Muscle layer of duodenum (tissue), 2 donors: ENCODE measurements around the gene DENND4A.
"Not testable (repeated sequence)": the region's sequence is repeated elsewhere in the genome, so short reads cannot be mapped to it uniquely, and the experiment has no call there.

Experiments used
- H3K27ac ChIP-seq: one replicate; pipeline ENCODE4 v1.7.0; 2013; ENCODE audit warnings: mild to moderate bottlenecking, low read length
- H3K27me3 ChIP-seq: one replicate; pipeline ENCODE4 v1.7.0; 2013; ENCODE audit warnings: low read depth, mild to moderate bottlenecking, control low read depth, low read length
- H3K36me3 ChIP-seq, 2 donors: one replicate each; pipeline ENCODE4 v1.7.0; 2013; ENCODE audit warnings: low read length in 2 of 2, control low read depth in 1 of 2, mild to moderate bottlenecking in 1 of 2; ENCODE audit not compliant: insufficient read depth in 2 of 2, control insufficient read depth in 1 of 2
- H3K4me1 ChIP-seq, 2 donors: one replicate each; pipeline ENCODE4 v1.7.0; 2013; ENCODE audit warnings: low read length in 2 of 2, mild to moderate bottlenecking in 2 of 2, control low read depth in 1 of 2, moderate library complexity in 1 of 2; ENCODE audit not compliant: insufficient read depth in 2 of 2, control insufficient read depth in 1 of 2
- H3K4me3 ChIP-seq, 2 donors: one replicate each; pipeline ENCODE4 v1.7.0; 2013; ENCODE audit warnings: low read length in 2 of 2, low read depth in 1 of 2, mild to moderate bottlenecking in 1 of 2
- H3K9me3 ChIP-seq, 2 donors: one replicate each; pipeline ENCODE4 v1.7.0; 2013; ENCODE audit warnings: low read length in 2 of 2, control low read depth in 1 of 2, mild to moderate bottlenecking in 1 of 2; ENCODE audit not compliant: control insufficient read depth in 1 of 2
- donor health status: healthy.

Gene DENND4A

GRCh38 chr15:65816441-65816840, 24.3 kb upstream of the DENND4A start:
- Histone ChIP-seq H3K4me1 (no peaks in the 10 kb centered on the region), H3K9me3 (peaks cover 0 to 2% of the 10 kb centered on the region in 2 donors), H3K27ac (no peak overlapping the region), H3K4me3 (no peak overlapping the region), H3K36me3 (no peaks in the 10 kb centered on the region), H3K27me3 (no peaks in the 10 kb centered on the region)

GRCh38 chr15:65816008-65816407, 23.9 kb upstream of the DENND4A start:
- H3K27ac ChIP-seq, H3K4me3 ChIP-seq, H3K36me3 ChIP-seq, H3K27me3 ChIP-seq, H3K9me3 ChIP-seq, H3K4me1 ChIP-seq: not testable (repeated sequence)

GRCh38 chr15:65814271-65814670, 22.2 kb upstream of the DENND4A start:
- not testable (repeated sequence) for H3K27ac ChIP-seq, H3K4me1 ChIP-seq, H3K27me3 ChIP-seq, H3K4me3 ChIP-seq, H3K9me3 ChIP-seq, H3K36me3 ChIP-seq

- H3K9me3 ChIP-seq = peaks cover 0 to 2% of the 10 kb centered on the region in 2 donors
- H3K4me1 ChIP-seq = no peaks in the 10 kb centered on the region
- no peak overlapping the region for H3K4me3 ChIP-seq
- H3K27ac ChIP-seq = no peak overlapping the region
- H3K36me3 ChIP-seq = no peaks in the 10 kb centered on the region
- no peaks in the 10 kb centered on the region for H3K27me3 ChIP-seq
Observed at GRCh38 chr15:65812916-65813315, 20.8 kb upstream of the DENND4A start.

- Histone ChIP-seq H3K27ac (no peak overlapping the region), H3K4me1 (no peaks in the 10 kb centered on the region), H3K9me3 (peaks cover 0 to 2% of the 10 kb centered on the region in 2 donors), H3K36me3 (no peaks in the 10 kb centered on the region), H3K27me3 (no peaks in the 10 kb centered on the region), H3K4me3 (no peak overlapping the region)
Observed at GRCh38 chr15:65812467-65812866, 20.4 kb upstream of the DENND4A start.

GRCh38 chr15:65811835-65812234, 19.7 kb upstream of the DENND4A start:
- H3K27ac ChIP-seq = no peak overlapping the region
- H3K27me3 ChIP-seq = no peaks in the 10 kb centered on the region
- no peaks in the 10 kb centered on the region for H3K36me3 ChIP-seq
- H3K4me1 ChIP-seq = no peaks in the 10 kb centered on the region
- no peak overlapping the region for H3K4me3 ChIP-seq
- H3K9me3 ChIP-seq = peaks cover 0 to 2% of the 10 kb centered on the region in 2 donors

- H3K36me3 ChIP-seq, H3K27ac ChIP-seq, H3K9me3 ChIP-seq, H3K4me1 ChIP-seq, H3K4me3 ChIP-seq, H3K27me3 ChIP-seq: not testable (repeated sequence)
Observed at GRCh38 chr15:65811011-65811733, 19.1 kb upstream of the DENND4A start.

GRCh38 chr15:65806397-65806796, 14.3 kb upstream of the DENND4A start:
- H3K4me1 ChIP-seq = no peaks in the 10 kb centered on the region
- no peak overlapping the region for H3K27ac ChIP-seq
- no peaks in the 10 kb centered on the region for H3K36me3 ChIP-seq
- H3K27me3 ChIP-seq = no peaks in the 10 kb centered on the region
- H3K4me3 ChIP-seq = no peak overlapping the region
- no peaks in the 10 kb centered on the region for H3K9me3 ChIP-seq

- no peak overlapping the region for H3K27ac ChIP-seq
- no peaks in the 10 kb centered on the region for H3K4me1 ChIP-seq
- H3K9me3 ChIP-seq = no peaks in the 10 kb centered on the region
- no peaks in the 10 kb centered on the region for H3K36me3 ChIP-seq
- H3K4me3 ChIP-seq = no peak overlapping the region
- H3K27me3 ChIP-seq = no peaks in the 10 kb centered on the region
Observed at GRCh38 chr15:65805019-65805745, 13.1 kb upstream of the DENND4A start.

- Histone ChIP-seq H3K9me3 (no peaks in the 10 kb centered on the region), H3K4me3 (no peak overlapping the region), H3K27ac (no peak overlapping the region), H3K27me3 (no peaks in the 10 kb centered on the region), H3K36me3 (no peaks in the 10 kb centered on the region), H3K4me1 (no peaks in the 10 kb centered on the region)
Observed at GRCh38 chr15:65804252-65804931, 12.3 kb upstream of the DENND4A start.

- Histone ChIP-seq H3K9me3 (no peaks in the 10 kb centered on the region), H3K4me1 (peaks cover 0 to 3% of the 10 kb centered on the region in 2 donors), H3K27me3 (no peaks in the 10 kb centered on the region), H3K27ac (no peak overlapping the region), H3K36me3 (no peaks in the 10 kb centered on the region), H3K4me3 (no peak overlapping the region)
Observed at GRCh38 chr15:65801229-65801805, 9.2 kb upstream of the DENND4A start.
